GM19193 (cell line): ENCODE results near the gene MRPS6.

ENCODE experiments used
- POLR2A ChIP-seq: IDR thresholded peaks from 4 replicates; pipeline ENCODE4 v1.6.1; 2011; ENCODE audit not compliant: insufficient read depth, insufficient read length; ENCODE audit errors: extremely low read depth

MRPS6 gene

GRCh38 chr21:34156957-34157356 lies 83.6 kb downstream of the MRPS6 start:
- TF ChIP-seq POLR2A = no peak

GRCh38 chr21:34157521-34157920 lies 84.1 kb downstream of the MRPS6 start:
- TF ChIP-seq POLR2A = no peak

GRCh38 chr21:34158866-34159835 lies 85.8 kb downstream of the MRPS6 start:
- no peak for TF ChIP-seq POLR2A

GRCh38 chr21:34166468-34166867 lies 93.1 kb downstream of the MRPS6 start:
- no peak for TF ChIP-seq POLR2A

GRCh38 chr21:34170886-34171285 lies 97.5 kb downstream of the MRPS6 start:
- TF ChIP-seq POLR2A = no peak

GRCh38 chr21:34174470-34174869 lies 101.1 kb downstream of the MRPS6 start:
- TF ChIP-seq POLR2A = no peak

- TF ChIP-seq POLR2A = no peak
These were observed 103.1 kb downstream of the MRPS6 start for GRCh38 chr21:34176448-34176847.

GRCh38 chr21:34177919-34178567 lies 104.7 kb downstream of the MRPS6 start:
- TF ChIP-seq POLR2A = no peak

- TF ChIP-seq POLR2A = no peak
These were observed 106.0 kb downstream of the MRPS6 start for GRCh38 chr21:34179204-34179935.

- no peak for TF ChIP-seq POLR2A
These were observed 107.0 kb downstream of the MRPS6 start for GRCh38 chr21:34180407-34180806.

GRCh38 chr21:34180826-34181359 lies 107.5 kb downstream of the MRPS6 start:
- TF ChIP-seq POLR2A = no peak

- TF ChIP-seq POLR2A = no peak
These were observed 108.2 kb downstream of the MRPS6 start for GRCh38 chr21:34181431-34182039.

- TF ChIP-seq POLR2A = no peak
These were observed 109.1 kb downstream of the MRPS6 start for GRCh38 chr21:34182436-34182835.

GRCh38 chr21:34183331-34183928 lies 110.1 kb downstream of the MRPS6 start:
- TF ChIP-seq POLR2A = no peak
